MM.1S (cell line): Measurements from ENCODE around the gene YWHAH.

Experiments used
- CTCF ChIP-seq: fragments of 300-600 bp; sonication (generic); IDR thresholded peaks from 2 replicates; pipeline ENCODE4 v1.5.1; 2016; ENCODE audit warnings: antibody characterized with exemption, low read length, mixed read lengths
- EZH2 ChIP-seq: fragments of 300-600 bp; sonication (generic); optimal IDR thresholded peaks from 2 replicates; pipeline ENCODE3; 2017; ENCODE audit warnings: low read depth, mild to moderate bottlenecking, antibody characterized with exemption, low read length, mixed read lengths
- EZH2phosphoT487 ChIP-seq: fragments of 300-600 bp; sonication (generic); IDR thresholded peaks from 2 replicates; pipeline ENCODE4 v1.6.1; 2018; ENCODE audit warnings: antibody characterized with exemption, low read length

DNA sequence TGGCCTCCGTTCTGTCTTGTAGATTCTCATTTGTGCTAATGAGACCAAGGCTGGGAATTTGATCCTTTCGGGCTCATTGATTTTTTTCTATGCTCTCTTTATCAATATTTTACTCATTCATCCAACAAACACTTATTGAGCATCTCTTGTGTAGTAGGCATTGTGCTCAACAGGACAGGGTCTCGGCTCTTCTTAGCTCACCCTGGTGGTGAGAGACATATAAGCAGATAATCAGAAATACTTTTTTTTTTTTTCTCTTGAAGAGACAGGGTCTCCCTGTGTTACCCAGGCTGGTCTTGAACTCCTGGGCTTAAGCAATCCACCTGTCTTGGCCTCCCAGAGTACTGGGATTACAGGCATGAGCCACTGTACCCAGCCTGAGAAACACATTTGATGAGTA is 50.7 kb downstream of the YWHAH start:
- no peak for TF ChIP-seq CTCF
- no peak for TF ChIP-seq EZH2phosphoT487
- TF ChIP-seq EZH2, result no peak
